Measurements from ENCODE around the gene MCAT. TPM values are rescaled to one million over a fixed set of nuclear protein-coding genes. Genes with fewer than 3 reads are reported as not detected.
A peak's percentile ranks its signal among the peaks of the same experiment; 100 is the strongest.

Gene MCAT
- total RNA-seq, 1 experiment from 2014 or later = 23.9 TPM

GRCh38 chr22:43183496-43184277 lies 40.5 kb upstream of the MCAT start:
- TF ChIP-seq, protein P1, sequence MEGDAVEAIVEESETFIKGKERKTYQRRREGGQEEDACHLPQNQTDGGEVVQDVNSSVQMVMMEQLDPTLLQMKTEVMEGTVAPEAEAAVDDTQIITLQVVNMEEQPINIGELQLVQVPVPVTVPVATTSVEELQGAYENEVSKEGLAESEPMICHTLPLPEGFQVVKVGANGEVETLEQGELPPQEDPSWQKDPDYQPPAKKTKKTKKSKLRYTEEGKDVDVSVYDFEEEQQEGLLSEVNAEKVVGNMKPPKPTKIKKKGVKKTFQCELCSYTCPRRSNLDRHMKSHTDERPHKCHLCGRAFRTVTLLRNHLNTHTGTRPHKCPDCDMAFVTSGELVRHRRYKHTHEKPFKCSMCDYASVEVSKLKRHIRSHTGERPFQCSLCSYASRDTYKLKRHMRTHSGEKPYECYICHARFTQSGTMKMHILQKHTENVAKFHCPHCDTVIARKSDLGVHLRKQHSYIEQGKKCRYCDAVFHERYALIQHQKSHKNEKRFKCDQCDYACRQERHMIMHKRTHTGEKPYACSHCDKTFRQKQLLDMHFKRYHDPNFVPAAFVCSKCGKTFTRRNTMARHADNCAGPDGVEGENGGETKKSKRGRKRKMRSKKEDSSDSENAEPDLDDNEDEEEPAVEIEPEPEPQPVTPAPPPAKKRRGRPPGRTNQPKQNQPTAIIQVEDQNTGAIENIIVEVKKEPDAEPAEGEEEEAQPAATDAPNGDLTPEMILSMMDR (IDR thresholded peaks at IDR 0.05; ENCODE audit: unreplicated experiment) = no peak
- no peaks in the 10 kb centered on the region for H3K9me3 Mint-ChIP-seq (ENCODE audit: low read depth, unreplicated experiment)
- peaks cover 56% of the 10 kb centered on the region for H3K36me3 Mint-ChIP-seq (ENCODE audit: insufficient read depth, unreplicated experiment)
- H3K27me3 Mint-ChIP-seq (ENCODE audit: unreplicated experiment) = no peaks in the 10 kb centered on the region
- BruUV-seq (replicated peaks) = no TSS peak
- CTCF ChIA-PET = interaction anchor here (0.6 to 1.6 kb wide), 2 partner anchors 12 to 517 kb away, joined by 3 to 4 read pairs; no protein-coding TSS in a partner anchor
- intact Hi-C loops (cut with micrococcal nuclease; ENCODE audit: unreplicated experiment) = no loop called here
- peaks cover 27% of the 10 kb centered on the region for H3K4me1 Mint-ChIP-seq (ENCODE audit: low read depth, unreplicated experiment)
- H3K4me3 Mint-ChIP-seq (ENCODE audit: low read depth, unreplicated experiment) = peak overlapping the region; percentile 62
- H3K27ac Mint-ChIP-seq (ENCODE audit: unreplicated experiment) = peak overlapping the region; percentile 28
- DNase-seq = no peak

GRCh38 chr22:43182726-43183125 lies 39.5 kb upstream of the MCAT start:
- H3K27ac Mint-ChIP-seq (ENCODE audit: unreplicated experiment) = peak overlapping the region; percentile 30
- DNase-seq = no peak
- H3K36me3 Mint-ChIP-seq (ENCODE audit: insufficient read depth, unreplicated experiment) = peaks cover 51% of the 10 kb centered on the region
- CTCF ChIA-PET = no interaction called here
- no peaks in the 10 kb centered on the region for H3K9me3 Mint-ChIP-seq (ENCODE audit: low read depth, unreplicated experiment)
- TF ChIP-seq, protein P1 (IDR thresholded peaks at IDR 0.05; ENCODE audit: unreplicated experiment) = no peak
- no peak overlapping the region for H3K4me3 Mint-ChIP-seq (ENCODE audit: low read depth, unreplicated experiment)
- BruUV-seq (replicated peaks) = no TSS peak
- peaks cover 27% of the 10 kb centered on the region for H3K4me1 Mint-ChIP-seq (ENCODE audit: low read depth, unreplicated experiment)
- H3K27me3 Mint-ChIP-seq (ENCODE audit: unreplicated experiment) = no peaks in the 10 kb centered on the region
- intact Hi-C loops (cut with micrococcal nuclease; ENCODE audit: unreplicated experiment) = no loop called here

DNA sequence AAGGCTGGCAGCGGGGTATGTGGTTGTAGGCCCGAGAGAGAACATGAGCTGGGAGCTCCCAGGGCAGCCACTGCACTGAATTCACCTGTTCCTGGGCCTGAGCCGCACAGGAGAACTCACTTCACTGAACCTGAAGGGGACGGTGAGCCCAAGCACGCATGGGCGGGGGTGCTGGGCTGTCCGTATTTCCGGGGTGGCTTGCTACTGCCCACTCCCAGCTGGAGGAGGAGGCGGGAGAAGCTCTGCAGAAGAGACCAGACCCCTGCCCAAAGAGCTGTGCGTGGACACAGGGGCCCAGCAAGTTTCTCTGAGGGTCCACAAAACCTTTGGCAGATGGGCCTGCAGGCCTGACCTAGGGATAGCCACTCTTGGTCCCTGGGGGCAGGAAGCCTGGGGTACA lies 38.9 kb upstream of the MCAT start:
- H3K9me3 Mint-ChIP-seq (ENCODE audit: low read depth, unreplicated experiment) = no peaks in the 10 kb centered on the region
- BruUV-seq (replicated peaks) = no TSS peak

DNA sequence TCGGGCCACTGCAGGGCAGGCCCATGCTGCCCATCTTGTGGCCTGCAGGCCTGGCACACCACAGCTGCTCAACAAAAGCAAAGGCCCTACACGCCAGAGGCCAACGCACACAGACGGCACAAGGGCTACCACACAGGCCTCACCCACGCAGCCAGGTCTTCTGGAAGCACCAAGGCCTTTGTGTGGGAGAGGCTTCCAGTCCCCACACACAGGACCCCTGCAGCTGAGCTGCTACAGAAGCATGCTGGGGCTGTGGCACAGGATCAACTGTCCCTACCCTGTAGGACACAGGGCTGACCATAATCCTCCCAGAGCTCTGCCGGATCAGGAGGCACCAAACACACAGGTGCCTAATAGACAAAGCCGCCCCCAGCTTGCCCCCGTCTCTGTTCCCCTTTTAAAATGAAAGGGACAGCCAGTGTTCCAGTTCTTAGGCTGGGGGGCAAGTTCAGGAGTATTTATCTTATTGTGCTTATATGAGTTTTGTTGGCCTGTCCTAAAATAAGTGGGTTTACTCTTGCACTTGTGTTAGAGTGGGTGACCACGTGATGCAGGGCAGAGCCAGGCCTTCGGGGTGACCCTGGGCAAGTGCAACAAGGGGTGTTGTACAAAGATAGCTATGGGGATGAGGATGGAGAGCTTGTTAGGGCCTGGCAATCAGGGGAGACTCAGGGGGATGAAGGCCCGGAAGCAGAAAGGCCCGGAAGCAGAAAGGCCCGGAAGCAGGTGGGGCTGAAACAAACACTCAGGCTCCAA lies 38.3 kb upstream of the MCAT start:
- TF ChIP-seq, protein P1 (IDR thresholded peaks at IDR 0.05; ENCODE audit: unreplicated experiment) = no peak
- DNase-seq = no peak
- CTCF ChIA-PET = no interaction called here
- no peaks in the 10 kb centered on the region for H3K9me3 Mint-ChIP-seq (ENCODE audit: low read depth, unreplicated experiment)
- H3K27me3 Mint-ChIP-seq (ENCODE audit: unreplicated experiment) = no peaks in the 10 kb centered on the region
- H3K4me1 Mint-ChIP-seq (ENCODE audit: low read depth, unreplicated experiment) = peaks cover 27% of the 10 kb centered on the region
- no peak overlapping the region for H3K27ac Mint-ChIP-seq (ENCODE audit: unreplicated experiment)
- no peak overlapping the region for H3K4me3 Mint-ChIP-seq (ENCODE audit: low read depth, unreplicated experiment)
- peaks cover 47% of the 10 kb centered on the region for H3K36me3 Mint-ChIP-seq (ENCODE audit: insufficient read depth, unreplicated experiment)
- BruUV-seq (replicated peaks) = no TSS peak
- intact Hi-C loops (cut with micrococcal nuclease; ENCODE audit: unreplicated experiment) = no loop called here

More for the DNA sequence above, 38.9 kb upstream of the MCAT start:
- TF ChIP-seq, protein P1 (IDR thresholded peaks at IDR 0.05; ENCODE audit: unreplicated experiment) = no peak
- Mint-ChIP-seq H3K27me3 (ENCODE audit: unreplicated experiment) (no peaks in the 10 kb centered on the region), H3K36me3 (ENCODE audit: insufficient read depth, unreplicated experiment) (peaks cover 47% of the 10 kb centered on the region), H3K4me3 (ENCODE audit: low read depth, unreplicated experiment) (no peak overlapping the region), H3K4me1 (ENCODE audit: low read depth, unreplicated experiment) (peaks cover 27% of the 10 kb centered on the region), H3K27ac (ENCODE audit: unreplicated experiment) (no peak overlapping the region)
- intact Hi-C loops (cut with micrococcal nuclease; ENCODE audit: unreplicated experiment) = no loop called here
- no peak for DNase-seq
- CTCF ChIA-PET = no interaction called here
